PFSK-1 (cell line): Measurements from ENCODE around the gene HMGXB4.

Experiments
- FOXP2 ChIP-seq: optimal IDR thresholded peaks from 2 replicates; pipeline ENCODE3; 2011; ENCODE audit warnings: borderline replicate concordance, control low read depth, inconsistent platforms; ENCODE audit not compliant: insufficient read depth; ENCODE audit errors: extremely low read length, extremely low read depth
- POLR2AphosphoS5 ChIP-seq: IDR thresholded peaks from 2 replicates; pipeline ENCODE4 v1.6.1; 2012; ENCODE audit warnings: low read depth, mild to moderate bottlenecking, control low read depth, low read length, moderate library complexity
- SIN3A ChIP-seq: IDR thresholded peaks from 2 replicates; pipeline ENCODE4 v1.6.1; 2012; ENCODE audit warnings: mild to moderate bottlenecking, low read length, moderate library complexity, borderline replicate concordance; ENCODE audit not compliant: insufficient read depth
- TAF1 ChIP-seq: IDR thresholded peaks from 2 replicates; pipeline ENCODE4 v1.6.1; 2012; ENCODE audit warnings: low read length, control low read depth, borderline replicate concordance; ENCODE audit not compliant: insufficient read depth
- TF ChIP-seq, protein P1 (sequence below), 2 experiments: IDR thresholded peaks; 2 replicates each; pipeline versions ENCODE4 v1.6.1 to v1.8.0; 2011 to 2012; ENCODE audit warnings: low read depth in 2 of 2, low read length in 2 of 2, control low read depth in 1 of 2, inconsistent platforms in 1 of 2, mild to moderate bottlenecking in 1 of 2, moderate library complexity in 1 of 2; ENCODE audit not compliant: insufficient read depth in 1 of 2

Gene HMGXB4

GRCh38 chr22:35322893-35323292 lies 65.6 kb downstream of the HMGXB4 start:
- TF ChIP-seq SIN3A (no peak), FOXP2 (no peak), POLR2AphosphoS5 (no peak), TAF1 (no peak)
- TF ChIP-seq, protein P1, sequence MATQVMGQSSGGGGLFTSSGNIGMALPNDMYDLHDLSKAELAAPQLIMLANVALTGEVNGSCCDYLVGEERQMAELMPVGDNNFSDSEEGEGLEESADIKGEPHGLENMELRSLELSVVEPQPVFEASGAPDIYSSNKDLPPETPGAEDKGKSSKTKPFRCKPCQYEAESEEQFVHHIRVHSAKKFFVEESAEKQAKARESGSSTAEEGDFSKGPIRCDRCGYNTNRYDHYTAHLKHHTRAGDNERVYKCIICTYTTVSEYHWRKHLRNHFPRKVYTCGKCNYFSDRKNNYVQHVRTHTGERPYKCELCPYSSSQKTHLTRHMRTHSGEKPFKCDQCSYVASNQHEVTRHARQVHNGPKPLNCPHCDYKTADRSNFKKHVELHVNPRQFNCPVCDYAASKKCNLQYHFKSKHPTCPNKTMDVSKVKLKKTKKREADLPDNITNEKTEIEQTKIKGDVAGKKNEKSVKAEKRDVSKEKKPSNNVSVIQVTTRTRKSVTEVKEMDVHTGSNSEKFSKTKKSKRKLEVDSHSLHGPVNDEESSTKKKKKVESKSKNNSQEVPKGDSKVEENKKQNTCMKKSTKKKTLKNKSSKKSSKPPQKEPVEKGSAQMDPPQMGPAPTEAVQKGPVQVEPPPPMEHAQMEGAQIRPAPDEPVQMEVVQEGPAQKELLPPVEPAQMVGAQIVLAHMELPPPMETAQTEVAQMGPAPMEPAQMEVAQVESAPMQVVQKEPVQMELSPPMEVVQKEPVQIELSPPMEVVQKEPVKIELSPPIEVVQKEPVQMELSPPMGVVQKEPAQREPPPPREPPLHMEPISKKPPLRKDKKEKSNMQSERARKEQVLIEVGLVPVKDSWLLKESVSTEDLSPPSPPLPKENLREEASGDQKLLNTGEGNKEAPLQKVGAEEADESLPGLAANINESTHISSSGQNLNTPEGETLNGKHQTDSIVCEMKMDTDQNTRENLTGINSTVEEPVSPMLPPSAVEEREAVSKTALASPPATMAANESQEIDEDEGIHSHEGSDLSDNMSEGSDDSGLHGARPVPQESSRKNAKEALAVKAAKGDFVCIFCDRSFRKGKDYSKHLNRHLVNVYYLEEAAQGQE (IDR thresholded peaks at IDR 0.05; ENCODE audit: insufficient read depth in 1 of 2, low read depth in 2 of 2, low read length in 2 of 2), result no peak

GRCh38 chr22:35323305-35323704 lies 66.0 kb downstream of the HMGXB4 start:
- no peak for TF ChIP-seq TAF1
- TF ChIP-seq POLR2AphosphoS5, result no peak
- TF ChIP-seq, protein P1 (IDR thresholded peaks at IDR 0.05; ENCODE audit: insufficient read depth in 1 of 2, low read depth in 2 of 2, low read length in 2 of 2), result no peak
- TF ChIP-seq FOXP2, result no peak
- no peak for TF ChIP-seq SIN3A

- no peak for TF ChIP-seq POLR2AphosphoS5
- TF ChIP-seq TAF1, result no peak
- TF ChIP-seq FOXP2, result no peak
- no peak for TF ChIP-seq SIN3A
- TF ChIP-seq, protein P1 (IDR thresholded peaks at IDR 0.05; ENCODE audit: insufficient read depth in 1 of 2, low read depth in 2 of 2, low read length in 2 of 2), result no peak
Measured at GRCh38 chr22:35324067-35324466, 66.8 kb downstream of the HMGXB4 start.

DNA sequence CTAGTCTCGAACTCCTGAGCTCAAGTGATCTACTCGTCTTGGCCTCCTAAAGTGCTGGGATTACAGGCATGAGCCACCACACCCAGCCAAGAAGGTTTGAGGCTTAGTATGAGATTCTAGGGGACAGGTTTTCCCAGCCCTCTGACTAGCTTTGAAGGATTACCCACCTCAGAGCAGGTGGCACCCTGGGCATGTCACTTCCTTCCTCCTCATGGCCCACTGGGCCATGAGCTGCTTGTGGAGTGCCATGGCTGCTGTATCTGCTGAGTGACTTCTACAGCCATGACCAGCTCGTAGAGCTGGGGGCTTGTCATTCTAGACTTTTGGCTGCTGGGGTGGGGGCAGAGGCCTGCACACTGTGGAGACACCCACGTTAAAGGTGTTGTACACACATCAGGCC lies 67.5 kb downstream of the HMGXB4 start:
- TF ChIP-seq FOXP2 (no peak), TAF1 (no peak), POLR2AphosphoS5 (no peak), SIN3A (no peak)
- TF ChIP-seq, protein P1 (IDR thresholded peaks at IDR 0.05; ENCODE audit: insufficient read depth in 1 of 2, low read depth in 2 of 2, low read length in 2 of 2), result no peak

- no peak for TF ChIP-seq TAF1
- TF ChIP-seq POLR2AphosphoS5, result no peak
- no peak for TF ChIP-seq SIN3A
- TF ChIP-seq FOXP2, result no peak
- TF ChIP-seq, protein P1 (IDR thresholded peaks at IDR 0.05; ENCODE audit: insufficient read depth in 1 of 2, low read depth in 2 of 2, low read length in 2 of 2), result no peak
Measured at GRCh38 chr22:35325209-35325608, 67.9 kb downstream of the HMGXB4 start.
